H9 (cell line): ENCODE measurements around the gene LRMDA. TPM values are rescaled to one million over a fixed set of nuclear protein-coding genes. Genes with fewer than 3 reads are reported as not detected.

Experiments used
- DNase-seq: peaks from one replicate; pipeline ENCODE4 v3.0.0-alpha.2; 2017
- H2AFZ ChIP-seq: one replicate; pipeline ENCODE4 v1.6.1; 2013; ENCODE audit warnings: mild to moderate bottlenecking, low read length, control low read depth, moderate library complexity
- H2AK5ac ChIP-seq: 2 replicates; pipeline ENCODE4 v1.6.1; 2013; ENCODE audit warnings: low read length, control low read depth, mixed read lengths; ENCODE audit not compliant: insufficient read length
- H2BK120ac ChIP-seq: one replicate; pipeline ENCODE4 v1.6.1; 2013; ENCODE audit warnings: low read depth, mild to moderate bottlenecking, low read length, control low read depth, inconsistent platforms; ENCODE audit not compliant: poor library complexity, severe bottlenecking
- H2BK12ac ChIP-seq: 2 replicates; pipeline ENCODE4 v1.6.1; 2013; ENCODE audit warnings: low read length, control low read depth, mixed read lengths, low read depth; ENCODE audit not compliant: insufficient read length
- H2BK15ac ChIP-seq: 2 replicates; pipeline ENCODE4 v1.6.1; 2013; ENCODE audit warnings: low read depth, low read length, control low read depth
- H2BK20ac ChIP-seq: one replicate; pipeline ENCODE4 v1.6.1; 2013; ENCODE audit warnings: low read depth, mild to moderate bottlenecking, low read length, control low read depth, inconsistent platforms; ENCODE audit not compliant: poor library complexity, severe bottlenecking
- H2BK5ac ChIP-seq: 2 replicates; pipeline ENCODE4 v1.6.1; 2013; ENCODE audit warnings: low read length, control low read depth, mixed read lengths; ENCODE audit not compliant: insufficient read length
- H3K14ac ChIP-seq: 2 replicates; pipeline ENCODE4 v1.6.1; 2013; ENCODE audit warnings: low read length, control low read depth; ENCODE audit not compliant: insufficient read depth
- H3K18ac ChIP-seq: 2 replicates; pipeline ENCODE4 v1.6.1; 2013; ENCODE audit warnings: low read depth, mild to moderate bottlenecking, mixed read lengths, low read length, control low read depth; ENCODE audit not compliant: insufficient read length
- H3K23ac ChIP-seq: 2 replicates; pipeline ENCODE4 v1.6.1; 2013; ENCODE audit warnings: low read length, control low read depth, mixed read lengths, low read depth; ENCODE audit not compliant: insufficient read length
- H3K23me2 ChIP-seq: 2 replicates; pipeline ENCODE4 v1.6.1; 2013; ENCODE audit warnings: low read depth, mild to moderate bottlenecking, mixed read lengths, low read length, control low read depth; ENCODE audit not compliant: insufficient read length, poor library complexity, severe bottlenecking
- H3K27ac ChIP-seq: 2 replicates; pipeline ENCODE4 v1.5.1; 2013; ENCODE audit warnings: low read length, control low read depth, mixed read lengths, low read depth; ENCODE audit not compliant: insufficient read length
- H3K27me3 ChIP-seq: 2 replicates; pipeline ENCODE4 v1.6.1; 2013; ENCODE audit warnings: low read length, control low read depth, inconsistent platforms; ENCODE audit not compliant: insufficient read depth
- H3K4ac ChIP-seq: 2 replicates; pipeline ENCODE4 v1.6.1; 2013; ENCODE audit warnings: low read depth, mild to moderate bottlenecking, control low read depth, inconsistent platforms, low read length, moderate library complexity
- H3K4me1 ChIP-seq: 2 replicates; pipeline ENCODE4 v1.6.1; 2013; ENCODE audit warnings: low read length, control low read depth, inconsistent platforms; ENCODE audit not compliant: insufficient read depth
- H3K4me2 ChIP-seq: 2 replicates; pipeline ENCODE4 v1.6.1; 2013; ENCODE audit warnings: low read length, control low read depth, mixed read lengths; ENCODE audit not compliant: insufficient read length, insufficient read depth
- H3K56ac ChIP-seq: 2 replicates; pipeline ENCODE4 v1.6.1; 2013; ENCODE audit warnings: low read depth, mild to moderate bottlenecking, mixed read lengths, low read length, control low read depth; ENCODE audit not compliant: insufficient read length
- H3K79me1 ChIP-seq: 2 replicates; pipeline ENCODE4 v1.6.1; 2013; ENCODE audit warnings: low read depth, mild to moderate bottlenecking, moderate library complexity, low read length, control low read depth, inconsistent platforms; ENCODE audit not compliant: insufficient read depth, poor library complexity, severe bottlenecking
- H3K79me2 ChIP-seq: 2 replicates; pipeline ENCODE4 v1.6.1; 2013; ENCODE audit warnings: low read length, control low read depth, inconsistent platforms; ENCODE audit not compliant: insufficient read depth
- H3K9ac ChIP-seq: 2 replicates; pipeline ENCODE4 v1.6.1; 2013; ENCODE audit warnings: low read length, control low read depth, mixed read lengths; ENCODE audit not compliant: insufficient read length; ENCODE audit errors: extremely low read depth
- H3K9me3 ChIP-seq: one replicate; pipeline ENCODE4 v1.6.1; 2013; ENCODE audit warnings: low read depth, low read length, inconsistent platforms; ENCODE audit not compliant: control insufficient read depth
- H3T11ph ChIP-seq: one replicate; pipeline ENCODE4 v1.6.1; 2013; ENCODE audit warnings: mild to moderate bottlenecking, low read length, control low read depth, inconsistent platforms
- H4K20me1 ChIP-seq: one replicate; pipeline ENCODE4 v1.6.1; 2013; ENCODE audit not compliant: control insufficient read depth, insufficient read length, insufficient read depth
- H4K5ac ChIP-seq: 2 replicates; pipeline ENCODE4 v1.6.1; 2013; ENCODE audit warnings: low read depth, mild to moderate bottlenecking, mixed read lengths, low read length, control low read depth; ENCODE audit not compliant: insufficient read length
- H4K8ac ChIP-seq: replicated peaks from 2 replicates; pipeline ENCODE4 v1.6.1; 2013; ENCODE audit warnings: low read length, control low read depth, mixed read lengths, low read depth; ENCODE audit not compliant: insufficient read length
- H4K91ac ChIP-seq: 2 replicates; pipeline ENCODE4 v1.6.1; 2013; ENCODE audit warnings: low read depth, mild to moderate bottlenecking, moderate library complexity, mixed read lengths, low read length, control low read depth; ENCODE audit not compliant: insufficient read length
- H3K27ac Mint-ChIP-seq, 3 experiments: 2 replicates in 2 of 3; 3 replicates in 1 of 3; pipeline ENCODE4 v1.8.0; 2020 to 2021; ENCODE audit warnings: mixed read lengths in 3 of 3, mild to moderate bottlenecking in 1 of 3, moderate library complexity in 1 of 3
- H3K27me3 Mint-ChIP-seq: 2 replicates; pipeline ENCODE4 v1.8.0; 2021; ENCODE audit warnings: low read depth, mild to moderate bottlenecking, moderate library complexity, mixed read lengths
- H3K36me3 Mint-ChIP-seq, 3 experiments: 2 replicates in 2 of 3; 3 replicates in 1 of 3; pipeline ENCODE4 v1.8.0; 2020 to 2021; ENCODE audit warnings: low read depth in 3 of 3, mixed read lengths in 3 of 3; ENCODE audit not compliant: insufficient read depth in 1 of 3
- H3K4me1 Mint-ChIP-seq, 2 experiments: 2 replicates each; pipeline ENCODE4 v1.8.0; 2020; ENCODE audit warnings: mixed read lengths in 2 of 2
- H3K4me3 Mint-ChIP-seq, 2 experiments: 2 replicates in 1 of 2; 3 replicates in 1 of 2; pipeline ENCODE4 v1.8.0; 2020 to 2021; ENCODE audit warnings: mild to moderate bottlenecking in 2 of 2, mixed read lengths in 2 of 2, moderate library complexity in 1 of 2
- H3K9me3 Mint-ChIP-seq, 2 experiments: 2 replicates in 1 of 2; 3 replicates in 1 of 2; pipeline ENCODE4 v1.8.0; 2020; ENCODE audit warnings: mild to moderate bottlenecking in 2 of 2, mixed read lengths in 2 of 2, moderate library complexity in 1 of 2
- CTCF ChIP-seq: fragments of 200-600 bp; sonication (generic); conservative IDR thresholded peaks from 3 replicates; pipeline ENCODE4 v1.8.0; 2021; ENCODE audit warnings: antibody characterized with exemption, mild to moderate bottlenecking
- WGBS: extraction: QIAGEN DNeasy Blood & Tissue Kit; methylation state at CpG from one replicate; pipeline ENCODE4 v1.1.7; 2013; ENCODE audit warnings: missing lambda C conversion rate, low lambda C conversion rate, mixed read lengths; ENCODE audit not compliant: insufficient read length; ENCODE audit errors: extremely low coverage; 5-methylcytosine and 5-hydroxymethylcytosine counted together
- total RNA-seq: library from RNA; stranded (reverse); gene quantifications from 2 replicates; pipeline ENCODE4 v1.2.1, GENCODE V29; 2021

The LRMDA gene
- total RNA-seq, 1 experiment from 2014 or later = 1.8 TPM

- DNase-seq = no peak
- Histone ChIP-seq H2BK12ac (no peak overlapping the region), H3K79me1 (no peaks in the 10 kb centered on the region), H4K20me1 (no peaks in the 10 kb centered on the region), H3K4ac (no peak overlapping the region), H2BK120ac (no peak overlapping the region), H3K4me1 (peaks cover 8% of the 10 kb centered on the region), H3K4me2 (no peak overlapping the region), H3K23ac (no peak overlapping the region), H2BK15ac (no peak overlapping the region), H3K23me2 (no peaks in the 10 kb centered on the region), H4K8ac (no peak overlapping the region), H3K14ac (no peak overlapping the region), H2BK20ac (no peak overlapping the region), H3K56ac (no peak overlapping the region), H3K9me3 (no peaks in the 10 kb centered on the region), H2AFZ (no peak overlapping the region), H4K5ac (no peak overlapping the region), H4K91ac (no peak overlapping the region), H3K79me2 (no peaks in the 10 kb centered on the region), H2BK5ac (no peak overlapping the region), H3K18ac (no peak overlapping the region), H2AK5ac (no peak overlapping the region), H3K27me3 (no peaks in the 10 kb centered on the region), H3T11ph (no peak overlapping the region), H3K27ac (no peak overlapping the region), H3K9ac (no peak overlapping the region)
- H3K4me3 Mint-ChIP-seq = no peak overlapping the region
- no peak for TF ChIP-seq CTCF
- peaks cover 16 to 18% of the 10 kb centered on the region in 2 experiments for H3K4me1 Mint-ChIP-seq
- WGBS = no CpG with 5 or more reads among the region's 4 CpGs
- no peaks in the 10 kb centered on the region; a peak in 1 of 7 replicates for H3K36me3 Mint-ChIP-seq
- no peak overlapping the region; a peak in 1 of 7 replicates for H3K27ac Mint-ChIP-seq
- no peaks in the 10 kb centered on the region; a peak in 1 of 5 replicates for H3K9me3 Mint-ChIP-seq
- H3K27me3 Mint-ChIP-seq = peaks cover 6% of the 10 kb centered on the region
These were observed 569.6 kb downstream of the LRMDA start for GRCh38 chr10:76001019-76001418.
